Esophagus muscularis mucosa (tissue), 3 donors: Measurements from ENCODE around the gene CABP4.

Experiments
- CTCF ChIP-seq, 3 experiments: fragments of 200-600 bp in 2 of 3; fragments of 450-650 bp in 1 of 3; sonication (generic) in 2 of 3; IDR thresholded peaks; one replicate each; pipeline ENCODE4 v1.5.1; 2017 to 2019; ENCODE audit warnings: antibody characterized with exemption in 3 of 3, mild to moderate bottlenecking in 2 of 3, moderate library complexity in 1 of 3
- EP300 ChIP-seq: sonication (generic); formaldehyde crosslinking; IDR thresholded peaks from one replicate; pipeline ENCODE4 v1.6.1; 2017; ENCODE audit warnings: antibody characterized with exemption

DNA sequence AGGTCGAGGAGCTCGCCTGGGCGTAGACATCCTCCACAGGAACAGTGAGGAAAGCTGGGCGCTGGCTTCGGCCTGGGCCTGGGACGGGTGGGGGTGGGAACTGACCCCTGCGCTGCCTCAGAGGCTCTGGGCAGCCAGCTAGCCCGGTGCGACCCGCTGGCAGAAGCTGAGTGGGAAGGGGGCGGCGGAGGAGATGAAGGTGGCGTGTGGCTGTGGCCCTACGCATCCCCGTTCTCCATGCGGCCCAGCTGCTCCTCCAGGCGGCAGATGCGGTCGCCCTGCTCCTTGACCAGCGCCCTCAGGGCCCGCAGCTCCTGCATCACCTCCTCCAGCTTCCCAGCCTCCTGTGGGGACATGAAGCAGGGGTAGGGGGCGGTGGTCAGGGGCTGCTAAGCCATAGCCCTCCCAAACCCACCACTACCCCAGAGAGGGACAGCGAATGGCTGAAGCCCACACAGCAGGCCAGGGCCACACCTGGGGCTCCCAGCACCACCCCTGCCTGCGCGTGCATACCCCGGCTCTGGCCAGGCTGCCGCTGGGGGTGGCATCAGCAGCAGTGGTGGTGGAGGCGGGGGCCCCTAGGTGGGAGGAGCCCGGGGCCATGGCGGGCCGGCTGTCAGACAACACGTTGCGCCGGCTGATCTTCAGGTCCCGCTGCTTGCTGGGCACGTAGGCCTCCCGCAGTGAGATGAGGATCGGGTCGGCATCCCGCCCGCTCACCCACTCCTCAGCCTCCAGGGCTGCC, 16.8 kb upstream of the CABP4 start:
- TF ChIP-seq CTCF (IDR thresholded peaks at IDR 0.05) (no peak), EP300 (no peak)
